PC-9 (cell line): ENCODE data around the gene LRRC53.

Experiments
- EZH2 ChIP-seq: fragments of 200-600 bp; sonication (generic); IDR thresholded peaks from 2 replicates; pipeline ENCODE4 v1.8.0; 2017; ENCODE audit warnings: antibody characterized with exemption, low read depth
- TF ChIP-seq, protein P1 (sequence below): fragments of 200-600 bp; sonication (generic); conservative IDR thresholded peaks from 2 replicates; pipeline ENCODE4 v1.6.1; 2017; ENCODE audit warnings: mixed run types, antibody characterized with exemption, mild to moderate bottlenecking, moderate library complexity

- TF ChIP-seq, protein P1, sequence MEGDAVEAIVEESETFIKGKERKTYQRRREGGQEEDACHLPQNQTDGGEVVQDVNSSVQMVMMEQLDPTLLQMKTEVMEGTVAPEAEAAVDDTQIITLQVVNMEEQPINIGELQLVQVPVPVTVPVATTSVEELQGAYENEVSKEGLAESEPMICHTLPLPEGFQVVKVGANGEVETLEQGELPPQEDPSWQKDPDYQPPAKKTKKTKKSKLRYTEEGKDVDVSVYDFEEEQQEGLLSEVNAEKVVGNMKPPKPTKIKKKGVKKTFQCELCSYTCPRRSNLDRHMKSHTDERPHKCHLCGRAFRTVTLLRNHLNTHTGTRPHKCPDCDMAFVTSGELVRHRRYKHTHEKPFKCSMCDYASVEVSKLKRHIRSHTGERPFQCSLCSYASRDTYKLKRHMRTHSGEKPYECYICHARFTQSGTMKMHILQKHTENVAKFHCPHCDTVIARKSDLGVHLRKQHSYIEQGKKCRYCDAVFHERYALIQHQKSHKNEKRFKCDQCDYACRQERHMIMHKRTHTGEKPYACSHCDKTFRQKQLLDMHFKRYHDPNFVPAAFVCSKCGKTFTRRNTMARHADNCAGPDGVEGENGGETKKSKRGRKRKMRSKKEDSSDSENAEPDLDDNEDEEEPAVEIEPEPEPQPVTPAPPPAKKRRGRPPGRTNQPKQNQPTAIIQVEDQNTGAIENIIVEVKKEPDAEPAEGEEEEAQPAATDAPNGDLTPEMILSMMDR, result no peak
- no peak for TF ChIP-seq EZH2
Measured at GRCh38 chr1:74508449-74508848, 4.0 kb downstream of the LRRC53 start.
